ENCODE data around the gene PDPK1. TPM values are rescaled to one million over a fixed set of nuclear protein-coding genes. Genes with fewer than 3 reads are reported as not detected.
A peak's percentile ranks its signal among the peaks of the same experiment; 100 is the strongest.
"Not testable (repeated sequence)": the region's sequence is repeated elsewhere in the genome, so short reads cannot be mapped to it uniquely, and the experiment has no call there.

Gene PDPK1
- total and polyA plus RNA-seq, 2 donors (not counting 1 experiment from before 2014, with no cell fraction given): 25.9 to 30.7 TPM

- H2AFZ ChIP-seq (ENCODE audit: low read length); H3K4me2 ChIP-seq (ENCODE audit: extremely low read depth, insufficient read depth, low read length); H3K4me3 ChIP-seq (replicated peaks in 1 of 4; ENCODE audit: control extremely low read depth in 1 of 4, insufficient read depth in 1 of 4, low read depth in 3 of 4, low read length in 4 of 4); DNase-seq (ENCODE audit: low read depth in 2 of 2); H3K4me1 ChIP-seq (ENCODE audit: control insufficient read depth, extremely low read depth, insufficient read depth, low read length); H3K79me2 ChIP-seq (ENCODE audit: control insufficient read depth, insufficient read depth, low read length); H3K9me3 ChIP-seq (ENCODE audit: control insufficient read depth, insufficient read depth, low read depth, low read length); H3K9ac ChIP-seq (ENCODE audit: insufficient read depth, low read length); H3K27me3 ChIP-seq (ENCODE audit: control insufficient read depth, insufficient read depth, low read length); H3K27ac ChIP-seq (ENCODE audit: insufficient read depth, low read length); H3K36me3 ChIP-seq (ENCODE audit: control insufficient read depth, insufficient read depth, low read length); H4K20me1 ChIP-seq (ENCODE audit: control insufficient read depth, extremely low read depth, insufficient read depth, low read length): not testable (repeated sequence)
- TF ChIP-seq, protein P1, sequence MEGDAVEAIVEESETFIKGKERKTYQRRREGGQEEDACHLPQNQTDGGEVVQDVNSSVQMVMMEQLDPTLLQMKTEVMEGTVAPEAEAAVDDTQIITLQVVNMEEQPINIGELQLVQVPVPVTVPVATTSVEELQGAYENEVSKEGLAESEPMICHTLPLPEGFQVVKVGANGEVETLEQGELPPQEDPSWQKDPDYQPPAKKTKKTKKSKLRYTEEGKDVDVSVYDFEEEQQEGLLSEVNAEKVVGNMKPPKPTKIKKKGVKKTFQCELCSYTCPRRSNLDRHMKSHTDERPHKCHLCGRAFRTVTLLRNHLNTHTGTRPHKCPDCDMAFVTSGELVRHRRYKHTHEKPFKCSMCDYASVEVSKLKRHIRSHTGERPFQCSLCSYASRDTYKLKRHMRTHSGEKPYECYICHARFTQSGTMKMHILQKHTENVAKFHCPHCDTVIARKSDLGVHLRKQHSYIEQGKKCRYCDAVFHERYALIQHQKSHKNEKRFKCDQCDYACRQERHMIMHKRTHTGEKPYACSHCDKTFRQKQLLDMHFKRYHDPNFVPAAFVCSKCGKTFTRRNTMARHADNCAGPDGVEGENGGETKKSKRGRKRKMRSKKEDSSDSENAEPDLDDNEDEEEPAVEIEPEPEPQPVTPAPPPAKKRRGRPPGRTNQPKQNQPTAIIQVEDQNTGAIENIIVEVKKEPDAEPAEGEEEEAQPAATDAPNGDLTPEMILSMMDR (conservative IDR thresholded peaks at IDR 0.05 in 1 of 2, IDR thresholded peaks at IDR 0.05 in 1 of 2; ENCODE audit: low read depth in 1 of 2, low read length in 2 of 2): peak; percentile 18 to 33
Observed at GRCh38 chr16:2560798-2561133, 22.9 kb downstream of the PDPK1 start.

- not testable (repeated sequence) for H3K36me3 ChIP-seq (ENCODE audit: control insufficient read depth, insufficient read depth, low read length); DNase-seq (ENCODE audit: low read depth in 2 of 2); H3K27me3 ChIP-seq (ENCODE audit: control insufficient read depth, insufficient read depth, low read length); H3K27ac ChIP-seq (ENCODE audit: insufficient read depth, low read length); H3K79me2 ChIP-seq (ENCODE audit: control insufficient read depth, insufficient read depth, low read length); H3K9me3 ChIP-seq (ENCODE audit: control insufficient read depth, insufficient read depth, low read depth, low read length); H3K4me3 ChIP-seq (replicated peaks in 1 of 4; ENCODE audit: control extremely low read depth in 1 of 4, insufficient read depth in 1 of 4, low read depth in 3 of 4, low read length in 4 of 4); H2AFZ ChIP-seq (ENCODE audit: low read length); H4K20me1 ChIP-seq (ENCODE audit: control insufficient read depth, extremely low read depth, insufficient read depth, low read length); H3K9ac ChIP-seq (ENCODE audit: insufficient read depth, low read length); H3K4me1 ChIP-seq (ENCODE audit: control insufficient read depth, extremely low read depth, insufficient read depth, low read length); H3K4me2 ChIP-seq (ENCODE audit: extremely low read depth, insufficient read depth, low read length)
Observed at GRCh38 chr16:2567506-2567905, 29.7 kb downstream of the PDPK1 start.

GRCh38 chr16:2568573-2568972 is 30.8 kb downstream of the PDPK1 start:
- H3K4me1 ChIP-seq (ENCODE audit: control insufficient read depth, extremely low read depth, insufficient read depth, low read length); H3K4me3 ChIP-seq (replicated peaks in 1 of 4; ENCODE audit: control extremely low read depth in 1 of 4, insufficient read depth in 1 of 4, low read depth in 3 of 4, low read length in 4 of 4); H3K27ac ChIP-seq (ENCODE audit: insufficient read depth, low read length); H2AFZ ChIP-seq (ENCODE audit: low read length); H3K79me2 ChIP-seq (ENCODE audit: control insufficient read depth, insufficient read depth, low read length); H3K9ac ChIP-seq (ENCODE audit: insufficient read depth, low read length); H3K9me3 ChIP-seq (ENCODE audit: control insufficient read depth, insufficient read depth, low read depth, low read length); H3K27me3 ChIP-seq (ENCODE audit: control insufficient read depth, insufficient read depth, low read length); H4K20me1 ChIP-seq (ENCODE audit: control insufficient read depth, extremely low read depth, insufficient read depth, low read length); H3K4me2 ChIP-seq (ENCODE audit: extremely low read depth, insufficient read depth, low read length); DNase-seq (ENCODE audit: low read depth in 2 of 2); H3K36me3 ChIP-seq (ENCODE audit: control insufficient read depth, insufficient read depth, low read length): not testable (repeated sequence)

- H3K79me2 ChIP-seq (ENCODE audit: control insufficient read depth, insufficient read depth, low read length); DNase-seq (ENCODE audit: low read depth in 2 of 2); H3K9me3 ChIP-seq (ENCODE audit: control insufficient read depth, insufficient read depth, low read depth, low read length): not testable (repeated sequence)
Observed at GRCh38 chr16:2572704-2573103, 34.9 kb downstream of the PDPK1 start.

DNA sequence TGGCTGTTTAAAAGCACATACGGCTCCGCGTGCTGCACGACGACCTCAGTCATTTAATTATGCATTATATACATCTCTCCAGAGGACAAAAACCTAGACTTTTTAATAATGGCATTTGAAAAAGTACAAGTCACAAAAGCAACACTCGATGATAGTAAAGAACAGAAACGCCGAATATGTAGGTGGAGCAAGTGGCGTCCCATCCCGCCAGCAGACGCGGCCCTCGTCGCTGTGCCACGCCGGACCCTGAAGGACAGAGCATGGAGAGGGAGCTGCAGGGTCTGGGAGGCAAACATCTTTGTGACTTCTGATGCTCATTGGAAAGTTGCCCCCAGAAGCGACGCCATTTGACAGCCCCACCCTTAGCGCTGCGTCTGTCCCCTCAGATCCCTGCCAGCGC is 38.0 kb downstream of the PDPK1 start:
- DNase-seq (ENCODE audit: low read depth in 2 of 2); H3K27ac ChIP-seq (ENCODE audit: insufficient read depth, low read length); H3K9me3 ChIP-seq (ENCODE audit: control insufficient read depth, insufficient read depth, low read depth, low read length): not testable (repeated sequence)

More at GRCh38 chr16:2572704-2573103, 34.9 kb downstream of the PDPK1 start:
- not testable (repeated sequence) for H2AFZ ChIP-seq (ENCODE audit: low read length); H4K20me1 ChIP-seq (ENCODE audit: control insufficient read depth, extremely low read depth, insufficient read depth, low read length); H3K27ac ChIP-seq (ENCODE audit: insufficient read depth, low read length); H3K9ac ChIP-seq (ENCODE audit: insufficient read depth, low read length); H3K4me2 ChIP-seq (ENCODE audit: extremely low read depth, insufficient read depth, low read length); H3K36me3 ChIP-seq (ENCODE audit: control insufficient read depth, insufficient read depth, low read length); H3K4me1 ChIP-seq (ENCODE audit: control insufficient read depth, extremely low read depth, insufficient read depth, low read length); H3K27me3 ChIP-seq (ENCODE audit: control insufficient read depth, insufficient read depth, low read length); H3K4me3 ChIP-seq (replicated peaks in 1 of 4; ENCODE audit: control extremely low read depth in 1 of 4, insufficient read depth in 1 of 4, low read depth in 3 of 4, low read length in 4 of 4)

GRCh38 chr16:2577044-2577443 is 39.2 kb downstream of the PDPK1 start:
- not testable (repeated sequence) for H3K27me3 ChIP-seq (ENCODE audit: control insufficient read depth, insufficient read depth, low read length); H3K9me3 ChIP-seq (ENCODE audit: control insufficient read depth, insufficient read depth, low read depth, low read length)

More for the DNA sequence above, 38.0 kb downstream of the PDPK1 start:
- H3K9ac ChIP-seq (ENCODE audit: insufficient read depth, low read length); H3K36me3 ChIP-seq (ENCODE audit: control insufficient read depth, insufficient read depth, low read length); H4K20me1 ChIP-seq (ENCODE audit: control insufficient read depth, extremely low read depth, insufficient read depth, low read length); H3K27me3 ChIP-seq (ENCODE audit: control insufficient read depth, insufficient read depth, low read length); H3K79me2 ChIP-seq (ENCODE audit: control insufficient read depth, insufficient read depth, low read length); H2AFZ ChIP-seq (ENCODE audit: low read length); H3K4me3 ChIP-seq (replicated peaks in 1 of 4; ENCODE audit: control extremely low read depth in 1 of 4, insufficient read depth in 1 of 4, low read depth in 3 of 4, low read length in 4 of 4); H3K4me1 ChIP-seq (ENCODE audit: control insufficient read depth, extremely low read depth, insufficient read depth, low read length); H3K4me2 ChIP-seq (ENCODE audit: extremely low read depth, insufficient read depth, low read length): not testable (repeated sequence)

More at GRCh38 chr16:2577044-2577443, 39.2 kb downstream of the PDPK1 start:
- H3K79me2 ChIP-seq (ENCODE audit: control insufficient read depth, insufficient read depth, low read length); H3K4me1 ChIP-seq (ENCODE audit: control insufficient read depth, extremely low read depth, insufficient read depth, low read length); H3K27ac ChIP-seq (ENCODE audit: insufficient read depth, low read length); H3K36me3 ChIP-seq (ENCODE audit: control insufficient read depth, insufficient read depth, low read length); H2AFZ ChIP-seq (ENCODE audit: low read length); H3K4me3 ChIP-seq (replicated peaks in 1 of 4; ENCODE audit: control extremely low read depth in 1 of 4, insufficient read depth in 1 of 4, low read depth in 3 of 4, low read length in 4 of 4); DNase-seq (ENCODE audit: low read depth in 2 of 2); H3K4me2 ChIP-seq (ENCODE audit: extremely low read depth, insufficient read depth, low read length); H4K20me1 ChIP-seq (ENCODE audit: control insufficient read depth, extremely low read depth, insufficient read depth, low read length); H3K9ac ChIP-seq (ENCODE audit: insufficient read depth, low read length): not testable (repeated sequence)
